ENCODE results near the gene DIP2C.

DNA sequence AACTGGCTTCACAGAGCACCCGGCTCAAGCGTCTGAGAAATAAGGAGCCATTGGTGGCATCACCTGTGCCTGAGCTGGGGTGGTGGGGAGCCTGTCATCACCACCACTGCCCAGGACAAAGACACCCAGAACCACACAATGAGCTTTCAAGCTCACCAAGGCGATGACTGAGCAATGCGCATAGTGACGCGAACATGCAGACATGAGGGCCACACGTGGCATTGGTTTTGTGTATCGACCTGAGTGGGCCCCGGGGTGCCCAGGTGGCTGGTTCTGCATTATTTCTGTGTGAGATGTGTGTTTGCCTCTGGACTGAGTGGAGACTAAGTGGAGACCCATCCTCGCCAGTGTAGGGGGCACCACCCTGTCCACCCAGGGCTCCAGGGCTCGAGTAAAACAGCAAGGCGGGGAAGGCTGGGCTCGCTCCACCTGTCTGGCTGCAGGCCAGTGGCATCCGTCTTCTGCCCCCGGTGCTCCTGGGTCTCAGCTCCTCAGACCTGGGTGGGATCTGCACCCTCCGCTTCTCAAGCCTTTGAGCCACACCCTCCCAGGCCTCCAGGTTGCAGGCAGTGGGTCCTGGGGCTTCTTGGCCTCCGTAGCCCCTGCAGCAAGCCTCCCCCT, 92.6 kb downstream of the DIP2C start:
- no peak for TF ChIP-seq CTCF (IDR thresholded peaks at IDR 0.05)
- TF ChIP-seq POLR2A (IDR thresholded peaks at IDR 0.05), result no peak

Data from stomach (tissue), 4 donors.